HepG2 (cell line): Measurements from ENCODE around the gene IMPDH1. TPM values are rescaled to one million over a fixed set of nuclear protein-coding genes. Genes with fewer than 3 reads are reported as not detected.

Source experiments
- ATF2 ChIP-seq: sonication (generic); formaldehyde crosslinking; IDR thresholded peaks from 2 replicates; pipeline ENCODE4 v1.4.0; 2020; ENCODE audit warnings: missing genetic modification reagents
- ELF1 ChIP-seq: sonication (generic); formaldehyde crosslinking; IDR thresholded peaks from 2 replicates; pipeline ENCODE4 v1.4.0; 2020; ENCODE audit warnings: missing genetic modification reagents
- ESRRA ChIP-seq: sonication (generic); formaldehyde crosslinking; IDR thresholded peaks from 2 replicates; pipeline ENCODE4 v1.5.1; 2020; ENCODE audit warnings: mild to moderate bottlenecking, low read depth, missing genetic modification reagents
- IKZF5 ChIP-seq: IDR thresholded peaks from 2 replicates; pipeline ENCODE4 v1.6.1; 2018; ENCODE audit warnings: missing genetic modification reagents, mild to moderate bottlenecking, missing compliant biosample characterization
- MEF2D ChIP-seq: sonication (generic); formaldehyde crosslinking; IDR thresholded peaks from 2 replicates; pipeline ENCODE4 v1.5.1; 2020; ENCODE audit warnings: mild to moderate bottlenecking, missing genetic modification reagents
- SIN3B ChIP-seq: fragments of 150-350 bp; IDR thresholded peaks from 2 replicates; pipeline ENCODE4 v1.6.1; 2014; ENCODE audit warnings: low read length
- SMARCC2 ChIP-seq: fragments of 450-650 bp; IDR thresholded peaks from 2 replicates; pipeline ENCODE4 v1.6.1; 2017; ENCODE audit warnings: antibody characterized with exemption, mild to moderate bottlenecking
- SRSF4 ChIP-seq: fragments of 200-400 bp; formaldehyde crosslinking; IDR thresholded peaks from one replicate; pipeline ENCODE4 v1.6.1; 2018; ENCODE audit warnings: mild to moderate bottlenecking, low read depth, low read length, moderate library complexity; ENCODE audit not compliant: poor library complexity, severe bottlenecking
- TSC22D2 ChIP-seq: sonication (generic); formaldehyde crosslinking; IDR thresholded peaks from 2 replicates; pipeline ENCODE4 v1.5.1; 2020; ENCODE audit warnings: missing genetic modification reagents, mild to moderate bottlenecking, borderline replicate concordance
- ZFP41 ChIP-seq: sonication (generic); formaldehyde crosslinking; IDR thresholded peaks from 2 replicates; pipeline ENCODE4 v1.4.0; 2020; ENCODE audit warnings: mild to moderate bottlenecking, missing genetic modification reagents, borderline replicate concordance
- ZNF101 ChIP-seq: sonication (generic); formaldehyde crosslinking; IDR thresholded peaks from 2 replicates; pipeline ENCODE4 v1.4.0; 2020; ENCODE audit warnings: mild to moderate bottlenecking, low read depth, missing genetic modification reagents, borderline replicate concordance
- ZNF143 ChIP-seq: sonication (generic); formaldehyde crosslinking; IDR thresholded peaks from 2 replicates; pipeline ENCODE4 v1.4.0; 2020; ENCODE audit warnings: missing genetic modification reagents
- ZNF20 ChIP-seq: sonication (generic); formaldehyde crosslinking; IDR thresholded peaks from 2 replicates; pipeline ENCODE4 v1.4.0; 2020; ENCODE audit warnings: mild to moderate bottlenecking, moderate library complexity, missing genetic modification reagents
- ZNF431 ChIP-seq: sonication (generic); formaldehyde crosslinking; IDR thresholded peaks from 2 replicates; pipeline ENCODE4 v1.9.0; 2022; ENCODE audit warnings: missing genetic modification reagents, low read depth, mild to moderate bottlenecking, borderline replicate concordance
- ZNF563 ChIP-seq: sonication (generic); formaldehyde crosslinking; IDR thresholded peaks from 2 replicates; pipeline ENCODE4 v1.8.0; 2022; ENCODE audit warnings: mild to moderate bottlenecking, moderate library complexity, missing genetic modification reagents
- polyA plus RNA-seq, 8 experiments: library from polyadenylated mRNA; depleted of rRNA in 3 of 8; stranded (reverse) in 7 of 8; unstranded in 1 of 8; fragments of >200 nt; fragmentation: Illumina TruSeq in 4 of 8; extraction: Trizol in 4 of 8; gene quantifications; 2 replicates each; pipeline versions ENCODE4 v1.2.1 to v1.2.3, GENCODE V29; 2011 to 2016; ENCODE audit warnings: low read depth in 4 of 8, missing spikeins in 1 of 8, mixed read lengths in 1 of 8; ENCODE audit not compliant: insufficient read depth in 1 of 8
- total RNA-seq, 5 experiments: library from RNA; depleted of rRNA; stranded (reverse); fragments of >200 nt; fragmentation: Illumina TruSeq; extraction: Trizol; gene quantifications; 2 replicates each; pipeline ENCODE4 v1.2.3, GENCODE V29; 2016; ENCODE audit warnings: low read depth in 1 of 5
- TF ChIP-seq, protein P1 (sequence below): sonication (generic); formaldehyde crosslinking; IDR thresholded peaks from 2 replicates; pipeline ENCODE4 v1.5.0; 2020; ENCODE audit warnings: missing genetic modification reagents, mild to moderate bottlenecking, borderline replicate concordance
- TF ChIP-seq, protein P2 (sequence below): sonication (generic); formaldehyde crosslinking; conservative IDR thresholded peaks from 2 replicates; pipeline ENCODE4 v1.8.0; 2022; ENCODE audit warnings: missing genetic modification reagents
- TF ChIP-seq, protein P3 (sequence below), 2 experiments: IDR thresholded peaks; 2 replicates each; pipeline ENCODE4 v1.6.1; 2011 to 2012; ENCODE audit warnings: low read length in 2 of 2, borderline replicate concordance in 1 of 2, low read depth in 1 of 2, mild to moderate bottlenecking in 1 of 2, moderate library complexity in 1 of 2

Gene IMPDH1
- total and polyA plus RNA-seq, 2 of the 13 experiments (the other 11 are each of a cell fraction or from before 2014, with no cell fraction given), result 22.8 to 34.0 TPM

- TF ChIP-seq IKZF5 (CRISPR knock-in tag) (no peak), ELF1 (CRISPR knock-in tag) (no peak), MEF2D (CRISPR knock-in tag) (no peak), ZNF431 (CRISPR knock-in tag) (no peak), TSC22D2 (CRISPR knock-in tag) (no peak), ZNF20 (CRISPR knock-in tag) (no peak), ESRRA (no peak), ATF2 (CRISPR knock-in tag) (no peak), ZFP41 (no peak), SRSF4 (no peak), ZNF563 (CRISPR knock-in tag) (peak; percentile 66; the same call in 1 of the 2 replicates), ZNF143 (no peak), ZNF101 (CRISPR knock-in tag) (no peak), SMARCC2 (no peak), SIN3B (no peak)
- TF ChIP-seq, protein P1, sequence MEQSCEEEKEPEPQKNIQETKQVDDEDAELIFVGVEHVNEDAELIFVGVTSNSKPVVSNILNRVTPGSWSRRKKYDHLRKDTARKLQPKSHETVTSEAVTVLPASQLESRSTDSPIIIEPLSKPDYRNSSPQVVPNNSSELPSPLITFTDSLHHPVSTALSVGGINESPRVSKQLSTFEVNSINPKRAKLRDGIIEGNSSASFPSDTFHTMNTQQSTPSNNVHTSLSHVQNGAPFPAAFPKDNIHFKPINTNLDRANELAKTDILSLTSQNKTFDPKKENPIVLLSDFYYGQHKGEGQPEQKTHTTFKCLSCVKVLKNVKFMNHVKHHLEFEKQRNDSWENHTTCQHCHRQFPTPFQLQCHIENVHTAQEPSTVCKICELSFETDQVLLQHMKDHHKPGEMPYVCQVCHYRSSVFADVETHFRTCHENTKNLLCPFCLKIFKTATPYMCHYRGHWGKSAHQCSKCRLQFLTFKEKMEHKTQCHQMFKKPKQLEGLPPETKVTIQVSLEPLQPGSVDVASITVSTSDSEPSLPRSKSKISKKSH (CRISPR knock-in tag), result peak; percentile 21; the same call in 1 of the 2 replicates
- TF ChIP-seq, protein P2, sequence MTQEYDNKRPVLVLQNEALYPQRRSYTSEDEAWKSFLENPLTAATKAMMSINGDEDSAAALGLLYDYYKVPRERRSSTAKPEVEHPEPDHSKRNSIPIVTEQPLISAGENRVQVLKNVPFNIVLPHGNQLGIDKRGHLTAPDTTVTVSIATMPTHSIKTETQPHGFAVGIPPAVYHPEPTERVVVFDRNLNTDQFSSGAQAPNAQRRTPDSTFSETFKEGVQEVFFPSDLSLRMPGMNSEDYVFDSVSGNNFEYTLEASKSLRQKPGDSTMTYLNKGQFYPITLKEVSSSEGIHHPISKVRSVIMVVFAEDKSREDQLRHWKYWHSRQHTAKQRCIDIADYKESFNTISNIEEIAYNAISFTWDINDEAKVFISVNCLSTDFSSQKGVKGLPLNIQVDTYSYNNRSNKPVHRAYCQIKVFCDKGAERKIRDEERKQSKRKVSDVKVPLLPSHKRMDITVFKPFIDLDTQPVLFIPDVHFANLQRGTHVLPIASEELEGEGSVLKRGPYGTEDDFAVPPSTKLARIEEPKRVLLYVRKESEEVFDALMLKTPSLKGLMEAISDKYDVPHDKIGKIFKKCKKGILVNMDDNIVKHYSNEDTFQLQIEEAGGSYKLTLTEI, result no peak
- TF ChIP-seq, protein P3, sequence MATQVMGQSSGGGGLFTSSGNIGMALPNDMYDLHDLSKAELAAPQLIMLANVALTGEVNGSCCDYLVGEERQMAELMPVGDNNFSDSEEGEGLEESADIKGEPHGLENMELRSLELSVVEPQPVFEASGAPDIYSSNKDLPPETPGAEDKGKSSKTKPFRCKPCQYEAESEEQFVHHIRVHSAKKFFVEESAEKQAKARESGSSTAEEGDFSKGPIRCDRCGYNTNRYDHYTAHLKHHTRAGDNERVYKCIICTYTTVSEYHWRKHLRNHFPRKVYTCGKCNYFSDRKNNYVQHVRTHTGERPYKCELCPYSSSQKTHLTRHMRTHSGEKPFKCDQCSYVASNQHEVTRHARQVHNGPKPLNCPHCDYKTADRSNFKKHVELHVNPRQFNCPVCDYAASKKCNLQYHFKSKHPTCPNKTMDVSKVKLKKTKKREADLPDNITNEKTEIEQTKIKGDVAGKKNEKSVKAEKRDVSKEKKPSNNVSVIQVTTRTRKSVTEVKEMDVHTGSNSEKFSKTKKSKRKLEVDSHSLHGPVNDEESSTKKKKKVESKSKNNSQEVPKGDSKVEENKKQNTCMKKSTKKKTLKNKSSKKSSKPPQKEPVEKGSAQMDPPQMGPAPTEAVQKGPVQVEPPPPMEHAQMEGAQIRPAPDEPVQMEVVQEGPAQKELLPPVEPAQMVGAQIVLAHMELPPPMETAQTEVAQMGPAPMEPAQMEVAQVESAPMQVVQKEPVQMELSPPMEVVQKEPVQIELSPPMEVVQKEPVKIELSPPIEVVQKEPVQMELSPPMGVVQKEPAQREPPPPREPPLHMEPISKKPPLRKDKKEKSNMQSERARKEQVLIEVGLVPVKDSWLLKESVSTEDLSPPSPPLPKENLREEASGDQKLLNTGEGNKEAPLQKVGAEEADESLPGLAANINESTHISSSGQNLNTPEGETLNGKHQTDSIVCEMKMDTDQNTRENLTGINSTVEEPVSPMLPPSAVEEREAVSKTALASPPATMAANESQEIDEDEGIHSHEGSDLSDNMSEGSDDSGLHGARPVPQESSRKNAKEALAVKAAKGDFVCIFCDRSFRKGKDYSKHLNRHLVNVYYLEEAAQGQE (IDR thresholded peaks at IDR 0.05; ENCODE audit: borderline replicate concordance in 1 of 2, low read depth in 1 of 2, low read length in 2 of 2), result no peak
Observed at GRCh38 chr7:128409596-128410450, at the start of gene IMPDH1 (continued).
